ENCODE measurements around the gene ZFPL1. TPM values are rescaled to one million over a fixed set of nuclear protein-coding genes. Genes with fewer than 3 reads are reported as not detected.

Gene ZFPL1
- total RNA-seq, 4 donors from 2014 or later, result 35.7 to 42.0 (median 40.6) TPM

DNA sequence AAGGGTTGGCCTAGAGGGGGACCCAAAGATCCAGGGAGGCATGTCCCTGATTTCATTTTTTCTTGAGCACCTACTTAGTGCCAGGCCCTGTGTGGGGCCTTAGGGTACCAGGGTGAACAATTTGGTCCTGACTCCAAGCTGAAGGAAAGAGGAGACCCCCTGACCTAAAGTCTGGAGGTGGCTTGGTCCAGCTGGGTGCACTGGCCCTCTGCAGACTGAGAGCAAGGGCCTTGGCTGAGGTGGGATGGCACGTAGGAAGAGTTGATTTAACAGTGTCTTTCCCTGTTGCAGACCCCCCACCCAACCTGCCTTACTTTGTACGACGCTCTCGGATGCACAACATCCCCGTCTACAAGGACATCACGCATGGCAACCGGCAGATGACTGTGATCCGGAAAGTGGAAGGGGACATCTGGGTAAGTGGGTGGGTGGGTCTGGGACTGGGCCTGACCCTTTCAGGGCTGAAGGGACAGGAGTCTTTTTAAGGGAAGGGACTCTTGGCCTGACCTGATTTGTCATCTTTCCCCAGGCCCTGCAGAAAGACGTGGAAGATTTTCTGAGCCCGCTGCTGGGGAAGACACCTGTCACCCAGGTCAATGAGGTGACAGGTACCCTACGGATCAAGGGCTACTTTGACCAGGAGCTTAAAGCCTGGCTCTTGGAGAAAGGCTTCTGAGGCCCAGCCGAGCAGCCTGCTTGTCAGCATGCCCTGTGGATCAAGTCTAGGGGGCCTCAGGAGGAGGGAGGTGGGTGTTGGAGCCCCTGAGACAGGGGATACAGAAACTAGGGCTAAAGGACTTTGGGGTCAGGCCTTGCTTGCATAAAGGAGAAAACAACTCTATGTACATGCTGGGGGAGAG is 41.4 kb downstream of the ZFPL1 start:
- ATAC-seq (no peak), DNase-seq (no peak)
- Histone ChIP-seq H3K27me3 (no peaks in the 10 kb centered on the region), H3K4me1 (peaks cover 18 to 24% of the 10 kb centered on the region in 2 donors), H3K27ac (no peak overlapping the region), H3K4me3 (no peak overlapping the region), H3K36me3 (peaks cover 0 to 71% of the 10 kb centered on the region in 2 donors), H3K9me3 (no peaks in the 10 kb centered on the region)
- intact Hi-C loops (cut with DNase I; ENCODE audit: low total_unique reads), result no loop called here
- in situ Hi-C loops (cut with MboI; ENCODE audit: low sequenced_read_pairs in 4 of 4), result no loop called here
- TF ChIP-seq, protein P1, sequence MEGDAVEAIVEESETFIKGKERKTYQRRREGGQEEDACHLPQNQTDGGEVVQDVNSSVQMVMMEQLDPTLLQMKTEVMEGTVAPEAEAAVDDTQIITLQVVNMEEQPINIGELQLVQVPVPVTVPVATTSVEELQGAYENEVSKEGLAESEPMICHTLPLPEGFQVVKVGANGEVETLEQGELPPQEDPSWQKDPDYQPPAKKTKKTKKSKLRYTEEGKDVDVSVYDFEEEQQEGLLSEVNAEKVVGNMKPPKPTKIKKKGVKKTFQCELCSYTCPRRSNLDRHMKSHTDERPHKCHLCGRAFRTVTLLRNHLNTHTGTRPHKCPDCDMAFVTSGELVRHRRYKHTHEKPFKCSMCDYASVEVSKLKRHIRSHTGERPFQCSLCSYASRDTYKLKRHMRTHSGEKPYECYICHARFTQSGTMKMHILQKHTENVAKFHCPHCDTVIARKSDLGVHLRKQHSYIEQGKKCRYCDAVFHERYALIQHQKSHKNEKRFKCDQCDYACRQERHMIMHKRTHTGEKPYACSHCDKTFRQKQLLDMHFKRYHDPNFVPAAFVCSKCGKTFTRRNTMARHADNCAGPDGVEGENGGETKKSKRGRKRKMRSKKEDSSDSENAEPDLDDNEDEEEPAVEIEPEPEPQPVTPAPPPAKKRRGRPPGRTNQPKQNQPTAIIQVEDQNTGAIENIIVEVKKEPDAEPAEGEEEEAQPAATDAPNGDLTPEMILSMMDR (IDR thresholded peaks at IDR 0.05 in 4 of 5, conservative IDR thresholded peaks at IDR 0.05 in 1 of 5), result no peak
- TF ChIP-seq POLR2A (IDR thresholded peaks at IDR 0.05), result no peak

DNA sequence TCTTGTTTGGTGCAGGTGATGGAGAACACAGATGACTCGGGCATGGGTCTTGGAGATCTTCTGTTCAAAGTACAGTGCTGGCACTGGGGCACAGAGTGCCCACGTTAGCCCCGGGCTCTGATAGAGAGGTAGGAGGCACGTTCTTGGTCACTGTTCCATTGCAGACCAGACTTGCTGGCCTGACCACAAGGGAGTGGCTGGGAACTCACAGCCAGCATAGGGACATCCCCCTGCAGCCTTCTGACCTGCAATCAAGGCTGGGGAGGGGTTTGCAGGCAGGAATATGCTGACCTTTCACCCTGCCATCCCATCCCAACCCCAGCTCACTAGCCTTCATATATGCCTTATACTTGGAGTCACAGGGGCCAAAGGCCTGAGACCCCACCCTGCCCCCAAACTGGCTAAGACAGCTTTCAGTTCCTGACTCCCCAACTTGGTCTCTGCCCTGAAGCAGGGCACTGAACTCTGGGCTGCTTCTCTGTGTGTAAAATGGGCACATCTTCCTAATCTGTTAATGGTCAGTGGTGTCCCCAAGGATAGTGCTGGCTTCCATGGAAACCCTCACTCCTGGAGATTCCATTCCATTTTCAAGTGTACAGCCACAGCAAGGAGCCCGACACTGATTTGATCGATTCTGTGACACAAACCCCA is 42.7 kb downstream of the ZFPL1 start:
- in situ Hi-C loops (cut with MboI; ENCODE audit: low sequenced_read_pairs in 4 of 4), result no loop called here

DNA sequence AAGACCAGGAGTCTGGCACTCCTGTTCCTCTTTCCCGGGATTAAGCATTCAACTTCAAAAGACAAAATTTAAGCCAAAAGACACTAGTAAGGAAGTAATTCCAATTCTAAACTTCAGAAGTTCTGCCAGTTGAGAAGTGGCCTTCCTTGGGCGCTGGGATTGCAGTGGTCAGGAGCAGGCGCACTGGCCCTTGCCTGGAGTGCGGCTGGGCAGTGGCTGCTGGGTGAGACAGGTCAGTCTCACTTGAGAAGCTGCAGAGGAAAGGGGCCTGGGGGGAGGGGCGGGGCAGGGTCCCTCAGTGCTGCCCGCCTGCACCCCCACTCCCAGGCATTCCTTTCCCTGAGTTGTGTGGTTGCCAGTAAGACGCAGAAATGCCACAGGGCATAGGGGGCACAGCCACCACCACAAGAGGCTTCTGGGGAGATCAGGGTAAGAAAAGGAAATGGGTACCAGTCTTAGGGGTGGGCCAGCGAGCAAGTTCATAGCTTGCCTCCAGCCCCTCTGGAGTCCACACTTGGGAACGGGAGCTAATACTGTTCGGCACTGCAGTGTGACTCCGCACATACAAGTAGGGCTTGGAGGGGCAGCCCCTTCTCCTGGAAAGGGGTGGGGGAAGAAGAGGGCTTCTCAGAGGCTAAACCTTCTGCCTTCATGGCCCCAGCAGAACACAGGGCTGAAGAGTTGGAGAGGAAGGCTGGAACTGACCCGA is 43.6 kb downstream of the ZFPL1 start:
- Histone ChIP-seq H3K9me3 (no peaks in the 10 kb centered on the region), H3K4me3 (no peak overlapping the region), H3K36me3 (peaks cover 0 to 86% of the 10 kb centered on the region in 2 donors), H3K27ac (no peak overlapping the region), H3K27me3 (no peaks in the 10 kb centered on the region), H3K4me1 (peaks cover 12 to 17% of the 10 kb centered on the region in 2 donors)
- no peak for TF ChIP-seq POLR2A (IDR thresholded peaks at IDR 0.05)
- TF ChIP-seq, protein P1 (IDR thresholded peaks at IDR 0.05 in 4 of 5, conservative IDR thresholded peaks at IDR 0.05 in 1 of 5), result no peak
- DNase-seq (no peak), ATAC-seq (no peak)
- in situ Hi-C loops (cut with MboI; ENCODE audit: low sequenced_read_pairs in 4 of 4), result no loop called here
- intact Hi-C loops (cut with DNase I; ENCODE audit: low total_unique reads), result no loop called here

More for the DNA sequence above, 42.7 kb downstream of the ZFPL1 start:
- Histone ChIP-seq H3K4me3 (no peak overlapping the region), H3K9me3 (no peaks in the 10 kb centered on the region), H3K27me3 (no peaks in the 10 kb centered on the region), H3K36me3 (peaks cover 0 to 77% of the 10 kb centered on the region in 2 donors), H3K4me1 (peaks cover 10 to 12% of the 10 kb centered on the region in 2 donors), H3K27ac (no peak overlapping the region)
- no peak for TF ChIP-seq POLR2A (IDR thresholded peaks at IDR 0.05)
- TF ChIP-seq, protein P1 (IDR thresholded peaks at IDR 0.05 in 4 of 5, conservative IDR thresholded peaks at IDR 0.05 in 1 of 5), result no peak
- DNase-seq (no peak), ATAC-seq (no peak)
- intact Hi-C loops (cut with DNase I; ENCODE audit: low total_unique reads), result no loop called here

DNA sequence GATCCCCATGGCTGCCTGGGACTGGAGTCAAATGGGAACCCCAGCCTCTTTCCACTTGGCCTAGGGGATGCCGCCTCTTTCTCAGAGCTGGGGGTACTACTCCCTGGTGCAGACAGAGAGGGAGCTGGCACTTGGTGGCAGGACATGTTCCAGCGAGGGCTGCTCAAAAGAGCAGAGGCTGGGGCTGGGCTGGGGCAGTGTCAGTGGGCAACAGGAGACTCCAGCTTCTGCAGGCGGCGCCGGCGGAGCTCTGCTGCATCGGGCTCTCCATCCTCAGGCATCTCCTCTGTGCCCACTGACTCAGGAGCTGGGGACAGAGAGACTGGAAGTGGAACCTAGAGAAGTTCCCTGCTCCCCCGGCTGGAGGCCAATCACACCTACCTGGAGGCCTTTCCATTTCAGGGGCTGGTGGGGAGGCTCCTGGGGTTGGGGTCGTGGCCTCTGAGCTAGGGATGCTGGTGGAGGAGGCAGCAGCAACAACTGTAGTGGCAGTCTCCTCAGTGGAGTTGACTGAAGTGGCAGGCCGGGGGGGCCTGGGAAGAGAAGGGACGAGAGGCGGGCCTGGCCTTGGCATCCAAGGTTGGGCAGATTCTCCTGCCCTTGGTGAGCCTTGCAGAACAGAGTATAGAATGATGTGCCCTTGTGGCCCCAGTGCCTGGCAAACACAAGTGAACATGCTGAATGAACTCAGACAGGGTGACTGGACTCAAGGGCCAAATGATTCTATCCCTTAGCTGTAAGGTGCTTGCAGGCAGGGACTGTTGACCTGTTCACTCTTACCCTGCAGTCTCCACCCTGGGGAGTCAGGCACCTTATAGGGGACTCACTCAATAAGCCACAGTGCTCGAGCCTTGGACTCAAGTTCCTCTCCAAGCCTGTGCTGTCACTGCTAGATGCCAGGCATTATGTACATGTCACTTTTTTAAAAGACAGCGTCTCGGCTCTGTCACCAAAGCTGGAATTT is 44.4 kb downstream of the ZFPL1 start:
- DNase-seq (no peak), ATAC-seq (no peak)
- H3K9me3 ChIP-seq, result no peaks in the 10 kb centered on the region
- intact Hi-C loops (cut with DNase I; ENCODE audit: low total_unique reads), result no loop called here
- H3K4me3 ChIP-seq, result no peak overlapping the region
- peaks cover 13 to 17% of the 10 kb centered on the region in 2 donors for H3K4me1 ChIP-seq
- H3K27me3 ChIP-seq, result no peaks in the 10 kb centered on the region
- TF ChIP-seq, protein P1 (IDR thresholded peaks at IDR 0.05 in 4 of 5, conservative IDR thresholded peaks at IDR 0.05 in 1 of 5), result no peak
- TF ChIP-seq POLR2A (IDR thresholded peaks at IDR 0.05), result no peak
- no peak overlapping the region for H3K27ac ChIP-seq
- peaks cover 0 to 89% of the 10 kb centered on the region in 2 donors for H3K36me3 ChIP-seq
- in situ Hi-C loops (cut with MboI; ENCODE audit: low sequenced_read_pairs in 4 of 4), result no loop called here
